NCI-H1048 (cell line): ENCODE measurements around the gene SKAP1.
"Not testable (repeated sequence)": the region's sequence is repeated elsewhere in the genome, so short reads cannot be mapped to it uniquely, and the experiment has no call there.

ENCODE experiments used
- DNase-seq: peaks from one replicate; lab custom pipeline; 2025; lab: John Stamatoyannopoulos, UW

Gene SKAP1

DNA sequence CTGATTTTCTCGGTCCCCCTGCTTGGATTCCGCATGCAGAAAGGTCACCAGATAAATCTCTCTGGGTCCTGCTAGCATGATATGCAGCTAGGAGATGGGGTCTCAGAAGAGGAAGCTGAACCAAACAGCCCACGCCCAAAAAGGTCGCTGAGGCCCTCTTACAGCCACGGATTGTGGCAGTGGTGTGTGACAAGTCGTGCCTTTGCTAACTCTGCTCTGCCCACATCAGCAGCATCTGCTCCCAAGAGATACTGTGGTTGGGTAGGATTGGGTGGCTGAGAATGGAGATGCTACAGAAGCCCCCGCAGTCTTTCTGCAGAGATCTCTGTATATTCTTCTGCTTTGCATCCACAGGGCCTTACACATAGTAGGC is 15.2 kb upstream of the SKAP1 start:
- no peak for DNase-seq

DNA sequence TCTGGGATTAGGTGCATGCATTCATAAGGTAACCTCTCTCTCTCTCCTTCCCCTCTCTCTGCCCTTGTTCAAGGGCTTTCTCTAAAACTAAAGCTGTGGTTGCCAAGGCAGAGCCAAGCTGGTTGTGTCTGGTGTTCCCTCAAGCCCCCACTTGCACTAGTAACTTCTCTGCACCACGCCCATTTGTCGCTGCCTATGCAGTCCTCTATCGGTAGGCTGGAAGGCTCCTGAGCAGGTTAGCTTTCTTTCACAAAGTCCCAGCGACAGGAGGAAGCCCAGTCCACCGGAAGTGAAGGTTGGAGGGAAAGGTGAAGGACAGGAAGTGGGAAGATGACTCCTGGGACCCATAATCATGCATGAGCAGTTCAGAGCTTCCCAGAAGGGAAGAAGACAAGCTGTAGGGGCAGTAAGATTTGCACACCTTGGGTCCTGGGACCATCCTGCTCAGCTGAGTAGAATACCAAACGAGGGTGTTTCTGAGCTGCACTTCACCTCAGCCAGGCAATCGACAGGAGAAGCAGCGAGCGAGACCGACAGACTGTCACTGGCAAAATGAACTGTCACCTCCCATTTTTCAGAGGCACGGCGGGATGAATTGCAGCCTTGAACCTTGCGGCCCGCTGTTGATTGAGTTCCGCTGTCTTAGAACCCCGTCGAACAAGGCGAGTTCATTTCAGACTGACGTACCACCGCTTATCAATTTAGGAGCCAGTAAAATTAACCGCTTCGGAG is 14.7 kb upstream of the SKAP1 start:
- no peak for DNase-seq

GRCh38 chr17:48443712-48444111 is 13.7 kb upstream of the SKAP1 start:
- DNase-seq = no peak

DNA sequence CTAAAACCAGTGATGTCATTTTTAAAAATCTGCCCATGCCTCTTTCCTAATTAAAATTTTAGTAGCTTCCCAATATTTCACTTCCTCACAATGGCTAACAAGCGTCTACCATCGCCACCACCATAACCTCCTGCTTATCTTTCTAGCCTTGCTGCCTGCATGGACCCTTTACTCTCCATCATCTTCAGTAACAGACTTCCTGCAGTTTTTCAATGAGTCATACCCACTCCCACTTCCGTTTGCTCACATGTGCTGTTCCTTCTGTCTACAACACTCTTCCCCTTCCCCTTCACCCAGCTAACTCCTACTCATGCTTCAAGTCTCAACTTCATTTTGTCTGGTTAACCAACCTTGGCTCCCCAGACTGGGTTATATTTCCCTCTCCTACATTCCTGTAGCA is 12.8 kb upstream of the SKAP1 start:
- no peak for DNase-seq

- no peak for DNase-seq
These were observed 11.8 kb upstream of the SKAP1 start for GRCh38 chr17:48441862-48442261.

DNA sequence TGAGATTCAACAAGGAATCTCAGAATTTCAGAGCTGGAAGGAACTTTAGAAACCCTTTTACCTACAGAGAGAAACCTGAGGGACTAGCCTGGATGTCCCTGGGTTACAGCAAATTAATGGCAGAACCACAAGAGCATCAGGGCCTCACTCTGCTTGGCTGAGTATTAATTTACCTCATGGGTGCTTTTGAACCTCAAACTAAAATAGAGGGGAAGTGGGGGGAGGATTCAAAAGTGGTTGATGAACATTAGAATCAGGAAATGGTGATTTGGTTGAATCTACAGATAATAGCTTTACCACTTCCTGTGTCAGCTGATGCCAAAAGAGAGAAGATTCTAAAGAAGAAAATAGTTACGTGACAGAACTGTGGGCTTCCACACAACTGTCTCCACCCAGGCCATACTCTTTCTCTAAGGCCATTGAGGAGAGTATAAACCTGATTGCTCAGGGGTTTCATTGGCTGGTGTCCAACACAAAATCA is 11.3 kb upstream of the SKAP1 start:
- DNase-seq = no peak

GRCh38 chr17:48440669-48441068 is 10.7 kb upstream of the SKAP1 start:
- DNase-seq = no peak

DNA sequence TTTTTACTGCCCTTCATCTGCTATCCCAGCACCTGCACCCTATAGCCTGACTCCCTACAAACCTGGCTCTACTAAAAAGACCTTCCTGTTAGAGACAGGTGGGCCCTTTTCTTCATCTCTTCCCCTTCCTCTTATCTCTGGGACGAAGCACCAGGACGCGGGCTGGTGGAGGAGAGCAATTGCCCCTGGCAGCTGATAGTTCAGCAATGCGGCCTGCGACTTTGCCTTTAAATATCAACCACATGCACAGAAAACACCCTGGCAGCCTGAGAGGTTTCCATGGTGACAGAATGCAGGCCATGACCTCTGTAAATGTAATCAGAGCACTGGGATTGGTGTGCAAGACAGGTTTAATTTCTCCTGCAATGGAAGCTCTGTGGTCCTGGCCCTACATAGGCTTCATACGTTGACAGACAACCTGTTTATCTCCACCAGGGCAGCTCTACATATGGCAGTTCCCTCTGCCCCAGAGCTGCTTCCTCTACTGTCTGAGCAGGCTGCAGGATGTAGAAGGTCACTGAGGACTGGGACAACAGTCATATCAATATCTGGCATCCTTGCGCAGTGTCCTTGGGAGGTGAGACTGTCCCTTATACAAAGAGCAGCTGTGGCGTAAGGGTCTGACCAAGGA is 10.0 kb upstream of the SKAP1 start:
- DNase-seq = no peak

- no peak for DNase-seq
These were observed 9.3 kb upstream of the SKAP1 start for GRCh38 chr17:48439110-48439850.

GRCh38 chr17:48438516-48439061 is 8.6 kb upstream of the SKAP1 start:
- no peak for DNase-seq

- DNase-seq = no peak
These were observed 3.9 kb upstream of the SKAP1 start for GRCh38 chr17:48433896-48434295.

GRCh38 chr17:48432820-48433775 is 3.1 kb upstream of the SKAP1 start:
- DNase-seq = no peak

- DNase-seq = no peak
These were observed 858 bp downstream of the SKAP1 start for GRCh38 chr17:48429156-48429555.

GRCh38 chr17:48427598-48427997 is 2.4 kb downstream of the SKAP1 start:
- DNase-seq = no peak

- no peak for DNase-seq
These were observed 3.1 kb downstream of the SKAP1 start for GRCh38 chr17:48426761-48427500.

GRCh38 chr17:48426019-48426665 is 3.9 kb downstream of the SKAP1 start:
- DNase-seq = no peak

- not testable (repeated sequence) for DNase-seq
These were observed 8.0 kb downstream of the SKAP1 start for GRCh38 chr17:48422060-48422459.

DNA sequence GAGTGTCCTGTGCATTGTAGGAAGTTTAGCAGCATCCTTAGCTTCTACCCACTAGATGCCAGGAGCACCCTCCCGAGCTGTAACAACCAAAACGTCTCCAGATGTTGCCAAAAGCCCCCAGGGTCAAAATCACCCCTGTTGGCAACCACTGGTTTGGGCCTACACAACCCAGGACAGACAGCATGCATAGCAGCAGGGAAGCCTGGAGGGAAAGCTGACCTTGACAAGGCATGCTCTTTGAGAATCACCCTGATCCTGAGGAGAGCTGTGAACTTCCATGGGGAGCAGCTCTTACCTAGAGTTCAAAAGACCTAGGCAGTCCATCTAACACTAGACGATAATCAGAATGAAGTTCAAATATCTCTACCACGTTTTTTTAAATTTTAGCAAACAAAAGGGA is 9.2 kb downstream of the SKAP1 start:
- DNase-seq = no peak

DNA sequence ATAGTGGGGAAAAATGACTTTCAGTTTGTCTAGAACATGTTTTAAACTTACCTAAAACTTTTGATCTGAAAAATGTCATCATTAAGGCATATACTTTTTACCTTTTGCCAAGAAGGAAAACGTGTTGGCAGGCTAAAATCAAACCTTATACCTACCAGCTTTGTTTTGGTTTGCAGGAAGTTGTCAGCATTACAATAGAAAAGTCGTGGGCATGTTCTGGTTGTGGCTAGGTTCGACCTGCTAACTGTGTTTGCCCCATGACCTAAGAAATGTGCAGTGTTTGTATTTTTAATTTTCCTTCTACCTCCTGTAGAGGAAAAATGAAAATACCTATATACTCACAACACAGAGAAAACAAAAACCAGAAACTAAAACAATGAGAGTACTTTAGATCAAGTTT is 13.0 kb downstream of the SKAP1 start:
- DNase-seq = no peak

DNA sequence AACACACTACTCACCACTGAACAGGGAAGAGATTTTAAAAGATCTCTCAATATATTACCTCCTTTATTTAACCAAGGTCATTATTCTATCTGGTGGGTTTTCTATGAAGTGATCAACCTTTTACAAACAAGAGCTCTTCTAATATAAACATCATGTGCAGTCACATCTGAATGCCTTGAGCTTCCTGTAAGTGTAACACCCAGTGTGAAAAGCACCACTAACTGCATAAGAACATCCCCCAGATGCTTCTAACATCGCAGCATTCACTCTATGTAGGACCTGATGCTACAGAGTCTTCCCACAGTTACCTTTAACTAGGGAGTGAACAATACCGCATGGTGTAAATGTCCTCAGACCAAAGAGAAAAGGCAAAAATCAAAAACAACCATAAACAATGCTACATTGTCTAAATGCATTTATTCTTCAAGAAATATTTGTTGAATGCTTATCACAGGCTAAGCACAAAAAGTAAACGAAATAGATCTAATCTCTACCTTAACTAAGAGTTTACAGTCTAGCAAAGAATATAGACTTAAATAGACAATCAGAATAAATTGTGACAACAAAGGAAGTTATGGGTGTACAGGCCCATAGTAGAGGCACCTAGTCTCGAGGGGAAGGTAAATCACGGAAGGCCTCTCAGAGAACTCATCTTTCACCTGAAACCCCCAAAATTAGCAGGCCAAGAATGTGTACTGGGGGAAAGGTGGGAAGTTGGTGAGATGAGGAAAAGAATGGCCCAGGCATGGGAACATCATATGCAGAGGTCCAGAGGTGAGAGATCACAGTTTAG is 16.2 kb downstream of the SKAP1 start:
- DNase-seq = no peak
